HCT116 (cell line): ENCODE results near the gene RFX3. TPM values are rescaled to one million over a fixed set of nuclear protein-coding genes. Genes with fewer than 3 reads are reported as not detected.

Experiments used
- ATAC-seq: fragments of 200-7000 bp; cut with Tn5 transposase; 2 replicates; pipeline ENCODE4 v1.9.1; 2020; ENCODE audit warnings: mild to moderate bottlenecking, moderate library complexity
- BruUV-seq: library from RNA; stranded (reverse); fragments of 400-500 nt; replicated peaks from 2 replicates; lab custom pipeline; 2021; lab: Mats Ljungman, UMichigan
- CTCF ChIA-PET: fragments of 300-600 bp; sonication (Branson Sonifier 250); formaldehyde crosslinking; loops from one replicate; lab custom pipeline; 2021; ENCODE audit warnings: antibody characterized with exemption; lab: Charles Lee
- POLR2A ChIA-PET: fragments of 300-600, 350-600 bp; sonication (Branson Sonifier 250); formaldehyde crosslinking; loops from one replicate; lab custom pipeline; 2021; ENCODE audit warnings: antibody characterized with exemption; lab: Charles Lee
- RAD21 ChIA-PET, 2 experiments: fragments of 300-600 bp; sonication (Branson Sonifier 250); formaldehyde crosslinking; loops; one replicate each; lab custom pipeline; 2023; ENCODE audit warnings: low total read pairs in 2 of 2; ENCODE audit not compliant: uncharacterized antibody in 2 of 2, unreplicated experiment in 2 of 2, low non-redundant PET in 1 of 2; lab: Charles Lee
- DNase-seq: peaks from one replicate; pipeline ENCODE4 v3.0.0-alpha.2; 2010; ENCODE audit warnings: low read depth, low spot score
- H2AFZ ChIP-seq: fragments of 200-600 bp; shearing (Covaris generic), sonication (generic); 2 replicates; pipeline ENCODE4 v1.6.1; 2017; ENCODE audit warnings: low read depth, mixed run types, mixed read lengths, antibody characterized with exemption, low read length; ENCODE audit not compliant: poor library complexity, severe bottlenecking
- H3K27ac ChIP-seq: 2 replicates; pipeline ENCODE4 v1.5.1; 2012; ENCODE audit warnings: low read depth, low read length
- H3K27me3 ChIP-seq: fragments of 200-600 bp; sonication (generic); 2 replicates; pipeline ENCODE4 v1.6.1; 2016; ENCODE audit warnings: mixed run types, low read length, mixed read lengths; ENCODE audit not compliant: insufficient read depth
- H3K36me3 ChIP-seq, 2 experiments: fragments of 200-500 bp in 1 of 2; fragments of 200-600 bp in 1 of 2; sonication (Bioruptor generic) in 1 of 2; sonication (generic) in 1 of 2; 2 replicates each; pipeline versions ENCODE4 v1.5.1 to v1.6.1; 2014 to 2016; ENCODE audit warnings: low read length in 2 of 2, inconsistent platforms in 1 of 2, mixed read lengths in 1 of 2, mixed run types in 1 of 2; ENCODE audit not compliant: insufficient read depth in 2 of 2, control insufficient read depth in 1 of 2
- H3K4me1 ChIP-seq, 2 experiments: fragments of 200-600 bp in 1 of 2; sonication (generic) in 1 of 2; 2 replicates each; pipeline versions ENCODE4 v1.5.1 to v1.6.1; 2012 to 2017; ENCODE audit warnings: low read length in 2 of 2, inconsistent platforms in 1 of 2, mild to moderate bottlenecking in 1 of 2, mixed read lengths in 1 of 2, mixed run types in 1 of 2, moderate library complexity in 1 of 2; ENCODE audit not compliant: insufficient read depth in 2 of 2, control insufficient read depth in 1 of 2
- H3K4me2 ChIP-seq: fragments of 200-600 bp; sonication (generic); 2 replicates; pipeline ENCODE4 v1.6.1; 2017; ENCODE audit warnings: mixed run types, low read length, mixed read lengths
- H3K4me3 ChIP-seq, 2 experiments: fragments of 200-600 bp in 1 of 2; sonication (generic) in 1 of 2; replicated peaks in 1 of 2; 2 replicates each; pipeline ENCODE4 v1.5.1; 2011 to 2016; ENCODE audit warnings: low read length in 2 of 2, control low read depth in 1 of 2, low read depth in 1 of 2, mild to moderate bottlenecking in 1 of 2, mixed read lengths in 1 of 2, mixed run types in 1 of 2
- H3K79me2 ChIP-seq: fragments of 200-600 bp; sonication (generic); 2 replicates; pipeline ENCODE4 v1.6.1; 2017; ENCODE audit warnings: mild to moderate bottlenecking, mixed run types, low read length, moderate library complexity, mixed read lengths; ENCODE audit not compliant: insufficient read depth
- H3K9ac ChIP-seq: fragments of 200-600 bp; sonication (generic); 2 replicates; pipeline ENCODE4 v1.6.1; 2016; ENCODE audit warnings: low read length, mixed read lengths
- H3K9me2 ChIP-seq: fragments of 200-600 bp; sonication (generic), shearing (Covaris generic); 2 replicates; pipeline ENCODE4 v1.6.1; 2017; ENCODE audit warnings: mixed run types, mild to moderate bottlenecking, moderate library complexity; ENCODE audit not compliant: insufficient read depth
- H3K9me3 ChIP-seq, 2 experiments: fragments of 200-500 bp in 1 of 2; fragments of 200-600 bp in 1 of 2; sonication (Bioruptor generic) in 1 of 2; sonication (generic) in 1 of 2; 2 replicates each; pipeline ENCODE4 v1.6.1; 2014 to 2017; ENCODE audit warnings: low read length in 2 of 2, mixed read lengths in 2 of 2, inconsistent platforms in 1 of 2, low read depth in 1 of 2, mild to moderate bottlenecking in 1 of 2, mixed run types in 1 of 2, moderate library complexity in 1 of 2; ENCODE audit not compliant: control insufficient read depth in 1 of 2, insufficient read depth in 1 of 2
- H4K20me1 ChIP-seq: fragments of 200-600 bp; sonication (generic), shearing (Covaris generic); 2 replicates; pipeline ENCODE4 v1.6.1; 2017; ENCODE audit warnings: mixed run types, mild to moderate bottlenecking, moderate library complexity; ENCODE audit not compliant: insufficient read depth
- EGR1 ChIP-seq: IDR thresholded peaks from 2 replicates; pipeline ENCODE4 v1.6.1; 2012; ENCODE audit warnings: low read depth
- ELF1 ChIP-seq: IDR thresholded peaks from 2 replicates; pipeline ENCODE4 v1.6.1; 2012; ENCODE audit warnings: low read depth, borderline replicate concordance
- EZH2phosphoT487 ChIP-seq: fragments of 200-600 bp; IDR thresholded peaks from 2 replicates; pipeline ENCODE4 v1.6.1; 2018; ENCODE audit warnings: antibody characterized with exemption, borderline replicate concordance
- FOSL1 ChIP-seq: IDR thresholded peaks from 2 replicates; pipeline ENCODE4 v1.6.1; 2012; ENCODE audit warnings: low read depth
- JUND ChIP-seq: IDR thresholded peaks from 2 replicates; pipeline ENCODE4 v1.6.1; 2012
- POLR2AphosphoS5 ChIP-seq: IDR thresholded peaks from 2 replicates; pipeline ENCODE4 v1.6.1; 2011; ENCODE audit warnings: mild to moderate bottlenecking, low read depth, low read length, moderate library complexity
- RAD21 ChIP-seq: IDR thresholded peaks from 2 replicates; pipeline ENCODE4 v1.6.1; 2012; ENCODE audit warnings: low read depth, mild to moderate bottlenecking
- SIN3A ChIP-seq: IDR thresholded peaks from 2 replicates; pipeline ENCODE4 v1.6.1; 2012; ENCODE audit warnings: low read depth
- SP1 ChIP-seq: IDR thresholded peaks from 2 replicates; pipeline ENCODE4 v1.6.1; 2012; ENCODE audit warnings: low read depth
- SRF ChIP-seq: IDR thresholded peaks from 2 replicates; pipeline ENCODE4 v1.6.1; 2012; ENCODE audit warnings: low read depth
- YY1 ChIP-seq: IDR thresholded peaks from 2 replicates; pipeline ENCODE4 v1.6.1; 2011; ENCODE audit warnings: low read length, low read depth, moderate library complexity, mild to moderate bottlenecking; ENCODE audit not compliant: insufficient replicate concordance; ENCODE audit errors: extremely low read depth
- ZNF274 ChIP-seq: fragments of 200-500 bp; sonication (Bioruptor generic); IDR thresholded peaks from 2 replicates; pipeline ENCODE4 v1.6.1; 2014; ENCODE audit warnings: mild to moderate bottlenecking, low read depth, low read length, inconsistent platforms
- intact Hi-C: fragments of 100-400 bp; cut with micrococcal nuclease; formaldehyde crosslinking; loops from 2 replicates; pipeline ENCODE4 v1.10.0; 2022
- total RNA-seq: library from RNA; stranded (reverse); gene quantifications from one replicate; pipeline ENCODE4 v1.2.1, GENCODE V29; 2021; ENCODE audit not compliant: unreplicated experiment
- TF ChIP-seq, protein P1 (sequence below), 3 experiments: fragments of 200-600 bp in 1 of 3; sonication (generic) in 1 of 3; IDR thresholded peaks in 2 of 3; conservative IDR thresholded peaks in 1 of 3; 2 replicates each; pipeline ENCODE4 v1.5.1; 2012 to 2017; ENCODE audit warnings: low read depth in 2 of 3, low read length in 2 of 3, antibody characterized with exemption in 1 of 3, borderline replicate concordance in 1 of 3, control low read depth in 1 of 3, mild to moderate bottlenecking in 1 of 3, mixed read lengths in 1 of 3, mixed run types in 1 of 3, moderate library complexity in 1 of 3; ENCODE audit not compliant: insufficient read depth in 1 of 3
- TF ChIP-seq, protein P2 (sequence below): IDR thresholded peaks from 2 replicates; pipeline ENCODE4 v1.6.1; 2012; ENCODE audit warnings: low read depth

The RFX3 gene
- total RNA-seq, 1 experiment from 2014 or later = 11.8 TPM

DNA sequence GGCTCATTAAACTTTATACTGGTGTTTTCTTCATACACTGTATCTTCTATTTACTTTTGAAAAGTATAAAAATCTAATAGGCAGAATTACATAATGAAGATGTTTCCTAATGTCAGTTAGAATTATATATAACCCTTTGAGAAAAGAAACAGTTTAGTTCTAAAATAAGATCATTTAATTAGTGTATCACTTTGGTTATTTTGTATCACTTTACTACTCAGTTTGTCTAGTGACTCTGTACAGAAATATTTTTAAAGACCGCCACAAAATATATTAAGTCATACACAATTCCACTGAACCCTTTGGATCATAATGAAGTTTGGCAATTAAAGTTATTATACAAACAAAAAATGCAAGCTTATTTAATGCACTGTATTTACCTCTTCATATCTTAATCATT is 15.0 kb downstream of the RFX3 start:
- BruUV-seq = no TSS peak
- no peak overlapping the region for H3K27ac ChIP-seq
- H3K9me2 ChIP-seq = no peaks in the 10 kb centered on the region
- no peak overlapping the region for H3K9ac ChIP-seq
- H2AFZ ChIP-seq = no peak overlapping the region
- no peaks in the 10 kb centered on the region for H3K9me3 ChIP-seq
- ChIA-PET POLR2A (interaction anchor here (1.1 kb wide), 1 partner anchor 16 kb away, joined by 3 read pairs; no protein-coding TSS in a partner anchor), RAD21 (no interaction called here), CTCF (no interaction called here)
- DNase-seq (no peak), ATAC-seq (no peak)
- peaks cover 6 to 7% of the 10 kb centered on the region in 2 experiments; a peak in 2 of 4 replicates for H3K4me1 ChIP-seq
- intact Hi-C loops = no loop called here
- no peaks in the 10 kb centered on the region for H3K36me3 ChIP-seq
- TF ChIP-seq SIN3A (no peak), JUND (no peak), SP1 (no peak), SRF (no peak), EGR1 (no peak), EZH2phosphoT487 (no peak), FOSL1 (no peak), ZNF274 (no peak), ELF1 (no peak), YY1 (no peak), POLR2AphosphoS5 (no peak), RAD21 (no peak)
- TF ChIP-seq, protein P1, sequence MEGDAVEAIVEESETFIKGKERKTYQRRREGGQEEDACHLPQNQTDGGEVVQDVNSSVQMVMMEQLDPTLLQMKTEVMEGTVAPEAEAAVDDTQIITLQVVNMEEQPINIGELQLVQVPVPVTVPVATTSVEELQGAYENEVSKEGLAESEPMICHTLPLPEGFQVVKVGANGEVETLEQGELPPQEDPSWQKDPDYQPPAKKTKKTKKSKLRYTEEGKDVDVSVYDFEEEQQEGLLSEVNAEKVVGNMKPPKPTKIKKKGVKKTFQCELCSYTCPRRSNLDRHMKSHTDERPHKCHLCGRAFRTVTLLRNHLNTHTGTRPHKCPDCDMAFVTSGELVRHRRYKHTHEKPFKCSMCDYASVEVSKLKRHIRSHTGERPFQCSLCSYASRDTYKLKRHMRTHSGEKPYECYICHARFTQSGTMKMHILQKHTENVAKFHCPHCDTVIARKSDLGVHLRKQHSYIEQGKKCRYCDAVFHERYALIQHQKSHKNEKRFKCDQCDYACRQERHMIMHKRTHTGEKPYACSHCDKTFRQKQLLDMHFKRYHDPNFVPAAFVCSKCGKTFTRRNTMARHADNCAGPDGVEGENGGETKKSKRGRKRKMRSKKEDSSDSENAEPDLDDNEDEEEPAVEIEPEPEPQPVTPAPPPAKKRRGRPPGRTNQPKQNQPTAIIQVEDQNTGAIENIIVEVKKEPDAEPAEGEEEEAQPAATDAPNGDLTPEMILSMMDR (IDR thresholded peaks at IDR 0.05 in 2 of 3, conservative IDR thresholded peaks at IDR 0.05 in 1 of 3; ENCODE audit: borderline replicate concordance in 1 of 3, insufficient read depth in 1 of 3, low read depth in 2 of 3, low read length in 2 of 3) = no peak
- TF ChIP-seq, protein P2, sequence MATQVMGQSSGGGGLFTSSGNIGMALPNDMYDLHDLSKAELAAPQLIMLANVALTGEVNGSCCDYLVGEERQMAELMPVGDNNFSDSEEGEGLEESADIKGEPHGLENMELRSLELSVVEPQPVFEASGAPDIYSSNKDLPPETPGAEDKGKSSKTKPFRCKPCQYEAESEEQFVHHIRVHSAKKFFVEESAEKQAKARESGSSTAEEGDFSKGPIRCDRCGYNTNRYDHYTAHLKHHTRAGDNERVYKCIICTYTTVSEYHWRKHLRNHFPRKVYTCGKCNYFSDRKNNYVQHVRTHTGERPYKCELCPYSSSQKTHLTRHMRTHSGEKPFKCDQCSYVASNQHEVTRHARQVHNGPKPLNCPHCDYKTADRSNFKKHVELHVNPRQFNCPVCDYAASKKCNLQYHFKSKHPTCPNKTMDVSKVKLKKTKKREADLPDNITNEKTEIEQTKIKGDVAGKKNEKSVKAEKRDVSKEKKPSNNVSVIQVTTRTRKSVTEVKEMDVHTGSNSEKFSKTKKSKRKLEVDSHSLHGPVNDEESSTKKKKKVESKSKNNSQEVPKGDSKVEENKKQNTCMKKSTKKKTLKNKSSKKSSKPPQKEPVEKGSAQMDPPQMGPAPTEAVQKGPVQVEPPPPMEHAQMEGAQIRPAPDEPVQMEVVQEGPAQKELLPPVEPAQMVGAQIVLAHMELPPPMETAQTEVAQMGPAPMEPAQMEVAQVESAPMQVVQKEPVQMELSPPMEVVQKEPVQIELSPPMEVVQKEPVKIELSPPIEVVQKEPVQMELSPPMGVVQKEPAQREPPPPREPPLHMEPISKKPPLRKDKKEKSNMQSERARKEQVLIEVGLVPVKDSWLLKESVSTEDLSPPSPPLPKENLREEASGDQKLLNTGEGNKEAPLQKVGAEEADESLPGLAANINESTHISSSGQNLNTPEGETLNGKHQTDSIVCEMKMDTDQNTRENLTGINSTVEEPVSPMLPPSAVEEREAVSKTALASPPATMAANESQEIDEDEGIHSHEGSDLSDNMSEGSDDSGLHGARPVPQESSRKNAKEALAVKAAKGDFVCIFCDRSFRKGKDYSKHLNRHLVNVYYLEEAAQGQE = no peak
- no peaks in the 10 kb centered on the region for H3K79me2 ChIP-seq
- no peak overlapping the region for H3K4me3 ChIP-seq
- no peaks in the 10 kb centered on the region for H4K20me1 ChIP-seq
- H3K4me2 ChIP-seq = no peak overlapping the region
- H3K27me3 ChIP-seq = no peaks in the 10 kb centered on the region
